SH-SY5Y (cell line): ENCODE results near the gene PLPPR4.

Source experiments
- GATA2 ChIP-seq: IDR thresholded peaks from 2 replicates; pipeline ENCODE4 v1.6.1; 2011; ENCODE audit warnings: mild to moderate bottlenecking, low read depth, low read length
- GATA3 ChIP-seq: IDR thresholded peaks from 2 replicates; pipeline ENCODE4 v1.6.1; 2011; ENCODE audit warnings: low read depth, mild to moderate bottlenecking, low read length, moderate library complexity

Gene PLPPR4

DNA sequence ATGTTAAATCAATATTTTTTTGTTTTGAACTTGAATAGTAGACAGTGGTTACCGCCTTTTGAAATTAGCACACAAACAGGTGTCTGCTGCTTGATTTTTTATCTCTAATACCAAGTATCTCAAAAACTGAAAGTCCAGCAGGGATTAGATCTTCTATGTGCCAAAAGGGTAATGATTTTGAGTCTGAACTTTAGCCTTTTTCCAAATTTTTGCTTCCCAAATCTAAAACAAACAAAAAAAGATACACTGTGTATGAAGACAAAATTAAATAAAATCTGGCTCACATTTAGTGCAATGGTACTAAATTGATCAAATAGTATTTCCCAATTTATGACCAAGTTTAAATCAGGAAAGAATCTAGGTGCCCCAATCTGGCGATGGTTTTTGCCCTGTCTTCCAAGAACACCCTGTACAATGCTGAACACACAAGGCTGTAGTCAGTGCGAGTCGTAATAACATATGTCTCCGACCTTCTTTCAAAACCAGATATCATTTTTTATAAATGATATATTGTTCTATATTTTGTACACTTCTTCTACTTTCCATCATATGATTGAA, 40.5 kb downstream of the PLPPR4 start:
- TF ChIP-seq GATA2 (no peak), GATA3 (no peak)

DNA sequence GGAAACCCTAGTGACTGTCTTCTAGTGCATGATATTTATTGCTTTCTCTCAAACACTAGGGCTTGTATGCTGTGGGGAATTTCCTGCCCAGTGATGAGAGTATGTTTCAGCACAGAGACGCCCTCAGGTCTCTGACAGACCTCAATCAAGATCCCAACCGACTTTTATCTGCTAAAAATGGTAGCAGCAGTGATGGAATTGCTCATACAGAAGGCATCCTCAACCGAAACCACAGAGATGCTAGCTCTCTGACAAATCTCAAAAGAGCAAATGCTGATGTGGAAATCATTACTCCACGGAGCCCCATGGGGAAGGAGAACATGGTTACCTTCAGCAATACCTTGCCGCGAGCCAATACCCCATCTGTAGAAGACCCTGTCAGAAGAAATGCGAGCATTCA, 41.3 kb downstream of the PLPPR4 start:
- no peak for TF ChIP-seq GATA2
- no peak for TF ChIP-seq GATA3

DNA sequence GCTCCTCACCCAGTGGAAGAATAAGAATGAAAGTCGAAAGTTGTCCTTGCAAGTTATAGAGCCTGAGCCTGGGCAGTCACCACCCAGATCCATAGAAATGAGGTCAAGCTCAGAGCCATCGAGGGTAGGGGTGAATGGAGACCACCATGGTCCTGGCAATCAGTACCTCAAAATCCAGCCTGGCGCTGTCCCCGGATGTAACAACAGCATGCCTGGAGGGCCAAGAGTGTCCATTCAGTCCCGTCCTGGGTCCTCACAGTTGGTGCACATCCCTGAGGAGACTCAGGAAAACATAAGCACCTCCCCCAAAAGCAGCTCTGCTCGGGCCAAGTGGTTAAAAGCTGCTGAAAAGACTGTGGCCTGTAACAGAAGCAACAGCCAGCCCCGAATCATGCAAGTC, 41.8 kb downstream of the PLPPR4 start:
- TF ChIP-seq GATA3: no peak
- TF ChIP-seq GATA2: no peak

DNA sequence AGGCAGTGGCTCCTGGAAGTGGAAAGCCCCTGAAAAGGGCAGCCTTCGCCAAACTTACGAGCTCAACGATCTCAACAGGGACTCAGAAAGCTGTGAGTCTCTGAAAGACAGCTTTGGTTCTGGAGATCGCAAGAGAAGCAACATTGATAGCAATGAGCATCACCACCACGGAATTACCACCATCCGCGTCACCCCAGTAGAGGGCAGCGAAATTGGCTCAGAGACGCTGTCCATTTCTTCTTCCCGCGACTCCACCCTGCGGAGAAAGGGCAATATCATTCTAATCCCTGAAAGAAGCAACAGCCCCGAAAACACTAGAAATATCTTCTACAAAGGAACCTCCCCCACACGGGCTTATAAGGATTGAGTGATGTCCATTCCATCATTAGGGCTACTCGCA, 42.4 kb downstream of the PLPPR4 start:
- TF ChIP-seq GATA3: no peak
- TF ChIP-seq GATA2: no peak

DNA sequence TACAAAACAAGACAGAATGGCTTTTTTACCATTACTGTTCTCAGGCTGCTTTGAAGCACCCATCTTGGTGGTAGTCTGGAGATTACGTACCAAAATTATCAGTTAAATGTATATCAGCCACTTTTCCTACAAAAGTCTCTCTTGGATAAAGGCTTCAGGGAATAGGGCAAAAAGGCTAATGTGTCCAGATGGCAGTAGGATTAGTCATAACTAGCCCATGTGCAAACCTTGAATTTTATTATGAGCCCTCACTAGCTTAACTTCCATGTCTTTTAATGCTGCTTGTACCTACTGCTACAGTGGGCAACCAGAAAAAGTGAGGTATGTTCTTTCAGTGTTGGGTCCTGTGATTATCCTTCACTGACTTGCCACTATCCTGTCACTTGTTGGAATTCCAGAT, 51.0 kb downstream of the PLPPR4 start:
- TF ChIP-seq GATA3 (no peak), GATA2 (no peak)

- TF ChIP-seq GATA3 (no peak), GATA2 (no peak)
These were observed 62.1 kb downstream of the PLPPR4 start for GRCh38 chr1:99326215-99326949.

DNA sequence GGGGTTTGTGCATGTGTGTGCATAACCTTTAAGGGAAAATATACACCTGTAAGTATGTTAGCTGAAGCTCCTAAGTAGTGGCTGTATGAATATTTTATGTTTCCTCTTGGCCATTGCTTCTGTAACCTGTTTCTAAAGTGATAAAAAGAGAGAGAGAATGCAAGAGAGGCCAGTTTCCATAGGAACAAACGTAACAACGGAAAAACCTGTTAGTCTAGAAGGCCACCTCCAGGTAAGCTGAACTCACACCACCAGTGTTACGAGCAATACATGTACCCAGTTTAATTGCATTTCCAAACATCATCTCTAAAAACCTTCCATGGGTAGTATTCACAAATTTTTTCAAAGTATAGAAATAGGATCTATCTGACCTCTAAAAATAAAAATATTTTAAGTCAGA, 63.1 kb downstream of the PLPPR4 start:
- TF ChIP-seq GATA2: no peak

DNA sequence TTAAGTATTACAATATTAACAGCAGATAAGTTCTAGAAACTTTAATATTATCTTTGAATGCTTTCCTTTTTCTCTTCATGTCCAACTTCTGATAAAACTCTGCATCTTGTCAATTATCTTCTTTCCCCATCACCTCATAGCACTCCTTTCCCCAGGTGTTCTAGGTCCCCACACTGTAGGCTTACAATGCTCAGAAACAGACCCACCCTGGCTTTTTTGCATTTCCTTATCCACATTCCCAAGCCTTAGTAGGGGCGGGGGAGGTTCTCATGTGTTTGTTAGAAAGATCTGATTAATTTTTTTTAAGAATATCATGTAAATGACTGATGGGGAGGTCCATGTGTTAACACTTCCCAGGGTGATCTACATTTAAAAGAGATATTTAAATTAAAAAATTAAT, 63.9 kb downstream of the PLPPR4 start:
- TF ChIP-seq GATA3: no peak
- no peak for TF ChIP-seq GATA2

- no peak for TF ChIP-seq GATA3
- TF ChIP-seq GATA2: no peak
These were observed 66.8 kb downstream of the PLPPR4 start for GRCh38 chr1:99331083-99331482.

GRCh38 chr1:99331636-99332035, 67.3 kb downstream of the PLPPR4 start:
- TF ChIP-seq GATA2 (no peak), GATA3 (no peak)

DNA sequence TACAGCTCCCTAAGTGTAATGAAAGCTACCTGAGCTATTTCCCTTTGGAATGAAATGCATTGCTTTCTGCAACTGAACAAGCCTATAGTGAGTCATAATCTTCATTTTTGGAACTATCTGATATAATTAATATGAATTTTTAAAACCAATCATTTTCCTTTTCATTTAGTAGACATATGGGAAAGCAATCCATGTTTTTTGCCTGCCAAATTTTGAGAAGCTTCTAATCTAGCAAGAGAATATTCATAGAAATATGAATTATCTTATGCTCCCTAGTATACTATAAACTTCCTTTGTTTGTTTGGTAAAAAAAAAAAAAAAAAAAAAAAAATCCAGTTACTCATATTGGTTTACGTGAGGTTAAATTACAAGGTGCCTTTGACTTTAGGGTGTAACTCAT, 68.3 kb downstream of the PLPPR4 start:
- no peak for TF ChIP-seq GATA3
- TF ChIP-seq GATA2: no peak

- TF ChIP-seq GATA2 (no peak), GATA3 (no peak)
These were observed 70.7 kb downstream of the PLPPR4 start for GRCh38 chr1:99334991-99335390.

DNA sequence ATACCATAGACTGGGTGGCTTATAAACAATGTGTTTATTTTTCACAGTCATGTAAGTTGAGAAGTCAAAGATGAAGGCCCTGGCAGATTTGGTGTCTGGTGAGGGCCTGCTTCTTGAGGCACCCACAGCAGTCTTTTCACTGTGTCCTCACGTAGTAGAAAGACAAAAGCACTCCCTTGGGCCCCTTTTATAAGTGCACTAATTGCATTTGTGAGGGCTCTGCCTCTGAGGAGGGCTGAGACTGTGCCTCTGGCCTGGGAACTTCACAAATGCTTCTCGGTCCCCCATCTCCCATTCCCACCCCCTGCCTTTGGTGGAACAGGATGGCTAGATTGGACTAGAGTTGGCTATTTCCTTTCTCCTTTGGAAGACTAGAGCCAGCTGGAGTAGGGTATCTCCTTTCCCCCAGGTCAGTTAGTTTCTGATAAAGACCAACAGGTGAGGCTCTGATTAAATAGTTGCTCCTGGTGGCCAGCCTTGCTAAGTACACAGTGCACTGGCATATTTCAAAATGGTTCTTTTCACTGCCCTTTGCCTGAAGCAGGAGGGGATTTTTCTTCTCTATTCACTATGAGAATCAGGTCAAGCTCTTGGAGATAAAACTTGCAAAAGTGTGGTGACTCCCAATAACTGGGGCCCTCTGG, 82.9 kb downstream of the PLPPR4 start:
- TF ChIP-seq GATA2 (no peak), GATA3 (no peak)

DNA sequence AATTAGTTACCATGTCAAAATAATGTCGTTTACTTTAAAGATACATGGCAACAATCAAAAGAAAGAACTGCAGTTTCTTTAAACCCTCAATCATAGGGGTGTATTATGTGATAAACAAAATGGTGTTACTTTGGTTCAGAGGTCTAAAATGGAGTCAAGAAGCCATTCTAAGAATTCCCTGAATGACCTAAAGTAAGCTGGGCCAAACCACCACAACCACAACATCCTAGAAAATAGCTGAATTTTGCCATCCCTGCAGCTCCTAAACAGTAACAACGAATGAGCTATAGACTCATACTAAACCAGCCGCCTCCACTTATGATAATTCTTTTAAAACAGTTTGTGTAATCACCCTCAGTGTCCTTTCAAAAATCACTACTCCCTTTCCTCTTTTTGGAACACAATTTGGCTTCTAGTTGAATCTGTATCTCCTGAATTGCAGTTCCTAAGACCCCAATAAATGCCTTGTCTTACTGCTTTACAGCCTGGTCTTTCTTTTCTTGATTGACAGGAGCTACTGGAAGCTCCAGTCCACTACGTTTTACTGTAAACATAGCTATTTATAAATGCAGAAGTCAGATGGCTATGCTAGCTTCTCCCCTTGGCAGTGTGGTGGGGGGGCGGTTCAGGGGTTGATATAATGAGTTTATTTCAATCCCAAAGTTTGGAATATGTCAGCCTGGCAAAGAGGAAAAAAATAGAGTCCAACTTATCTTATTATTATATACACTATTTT, 84.3 kb downstream of the PLPPR4 start:
- TF ChIP-seq GATA3 (no peak), GATA2 (no peak)

DNA sequence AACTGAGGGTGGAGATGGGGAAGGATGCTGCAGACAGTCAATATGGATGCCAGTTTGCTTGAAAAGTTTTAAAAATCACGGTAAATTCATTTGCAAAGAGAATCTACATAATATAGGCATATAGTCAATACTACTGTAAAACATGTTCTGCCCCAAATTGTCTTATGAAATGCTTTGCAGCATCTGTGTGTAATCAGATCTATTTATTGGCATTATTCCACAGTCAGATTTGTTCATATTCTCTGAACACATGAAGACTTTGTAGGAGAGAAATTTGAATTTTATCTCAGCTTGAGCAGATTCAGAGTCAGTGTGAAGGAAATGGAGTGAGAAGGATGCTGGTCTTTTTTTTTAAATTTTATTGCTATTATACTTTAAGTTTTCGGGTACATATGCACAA, 88.5 kb downstream of the PLPPR4 start:
- no peak for TF ChIP-seq GATA2
- TF ChIP-seq GATA3: no peak

GRCh38 chr1:99358770-99359169, 94.5 kb downstream of the PLPPR4 start:
- TF ChIP-seq GATA2 (no peak), GATA3 (no peak)
